Measurements from ENCODE around the gene PAN3.

PAN3 gene

DNA sequence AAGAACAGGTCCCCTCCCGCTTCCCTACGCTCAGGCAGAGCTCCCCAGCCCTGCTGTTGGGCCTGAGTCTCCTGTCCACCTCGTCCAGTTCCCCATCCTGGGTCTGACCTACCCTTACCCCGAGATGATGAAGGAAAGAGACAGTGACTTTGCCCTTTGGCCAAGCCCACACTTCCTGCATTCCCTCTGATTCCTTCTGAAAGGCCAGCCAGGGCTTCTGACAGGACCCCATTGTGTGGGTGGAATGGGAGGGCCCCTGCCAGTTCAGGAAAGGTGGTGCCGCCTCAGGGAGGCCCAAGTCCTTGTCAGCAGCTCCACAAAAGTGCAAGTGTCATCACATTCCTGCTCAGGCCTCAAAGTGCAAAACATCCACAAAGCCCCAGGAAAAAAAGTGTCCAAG, 177.8 kb downstream of the PAN3 start:
- ATAC-seq: no peak
- TF ChIP-seq ZNF565 (CRISPR knock-in tag; conservative IDR thresholded peaks at IDR 0.05; ENCODE audit: low read depth) (no peak), GLIS3 (CRISPR knock-in tag; IDR thresholded peaks at IDR 0.05) (no peak), ZNF70 (CRISPR knock-in tag; IDR thresholded peaks at IDR 0.05) (no peak), ISL1 (CRISPR knock-in tag; IDR thresholded peaks at IDR 0.05) (no peak), ZNF8 (CRISPR knock-in tag; IDR thresholded peaks at IDR 0.05) (no peak), PPARA (CRISPR knock-in tag; IDR thresholded peaks at IDR 0.05; ENCODE audit: borderline replicate concordance) (no peak), SNAI2 (CRISPR knock-in tag; IDR thresholded peaks at IDR 0.05) (no peak)
- TF ChIP-seq, protein P1, sequence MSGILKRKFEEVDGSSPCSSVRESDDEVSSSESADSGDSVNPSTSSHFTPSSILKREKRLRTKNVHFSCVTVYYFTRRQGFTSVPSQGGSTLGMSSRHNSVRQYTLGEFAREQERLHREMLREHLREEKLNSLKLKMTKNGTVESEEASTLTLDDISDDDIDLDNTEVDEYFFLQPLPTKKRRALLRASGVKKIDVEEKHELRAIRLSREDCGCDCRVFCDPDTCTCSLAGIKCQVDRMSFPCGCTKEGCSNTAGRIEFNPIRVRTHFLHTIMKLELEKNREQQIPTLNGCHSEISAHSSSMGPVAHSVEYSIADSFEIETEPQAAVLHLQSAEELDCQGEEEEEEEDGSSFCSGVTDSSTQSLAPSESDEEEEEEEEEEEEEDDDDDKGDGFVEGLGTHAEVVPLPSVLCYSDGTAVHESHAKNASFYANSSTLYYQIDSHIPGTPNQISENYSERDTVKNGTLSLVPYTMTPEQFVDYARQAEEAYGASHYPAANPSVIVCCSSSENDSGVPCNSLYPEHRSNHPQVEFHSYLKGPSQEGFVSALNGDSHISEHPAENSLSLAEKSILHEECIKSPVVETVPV (CRISPR knock-in tag; IDR thresholded peaks at IDR 0.05): no peak
- TF ChIP-seq, protein P2, sequence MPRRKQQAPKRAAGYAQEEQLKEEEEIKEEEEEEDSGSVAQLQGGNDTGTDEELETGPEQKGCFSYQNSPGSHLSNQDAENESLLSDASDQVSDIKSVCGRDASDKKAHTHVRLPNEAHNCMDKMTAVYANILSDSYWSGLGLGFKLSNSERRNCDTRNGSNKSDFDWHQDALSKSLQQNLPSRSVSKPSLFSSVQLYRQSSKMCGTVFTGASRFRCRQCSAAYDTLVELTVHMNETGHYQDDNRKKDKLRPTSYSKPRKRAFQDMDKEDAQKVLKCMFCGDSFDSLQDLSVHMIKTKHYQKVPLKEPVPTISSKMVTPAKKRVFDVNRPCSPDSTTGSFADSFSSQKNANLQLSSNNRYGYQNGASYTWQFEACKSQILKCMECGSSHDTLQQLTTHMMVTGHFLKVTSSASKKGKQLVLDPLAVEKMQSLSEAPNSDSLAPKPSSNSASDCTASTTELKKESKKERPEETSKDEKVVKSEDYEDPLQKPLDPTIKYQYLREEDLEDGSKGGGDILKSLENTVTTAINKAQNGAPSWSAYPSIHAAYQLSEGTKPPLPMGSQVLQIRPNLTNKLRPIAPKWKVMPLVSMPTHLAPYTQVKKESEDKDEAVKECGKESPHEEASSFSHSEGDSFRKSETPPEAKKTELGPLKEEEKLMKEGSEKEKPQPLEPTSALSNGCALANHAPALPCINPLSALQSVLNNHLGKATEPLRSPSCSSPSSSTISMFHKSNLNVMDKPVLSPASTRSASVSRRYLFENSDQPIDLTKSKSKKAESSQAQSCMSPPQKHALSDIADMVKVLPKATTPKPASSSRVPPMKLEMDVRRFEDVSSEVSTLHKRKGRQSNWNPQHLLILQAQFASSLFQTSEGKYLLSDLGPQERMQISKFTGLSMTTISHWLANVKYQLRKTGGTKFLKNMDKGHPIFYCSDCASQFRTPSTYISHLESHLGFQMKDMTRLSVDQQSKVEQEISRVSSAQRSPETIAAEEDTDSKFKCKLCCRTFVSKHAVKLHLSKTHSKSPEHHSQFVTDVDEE (CRISPR knock-in tag; IDR thresholded peaks at IDR 0.05): no peak

DNA sequence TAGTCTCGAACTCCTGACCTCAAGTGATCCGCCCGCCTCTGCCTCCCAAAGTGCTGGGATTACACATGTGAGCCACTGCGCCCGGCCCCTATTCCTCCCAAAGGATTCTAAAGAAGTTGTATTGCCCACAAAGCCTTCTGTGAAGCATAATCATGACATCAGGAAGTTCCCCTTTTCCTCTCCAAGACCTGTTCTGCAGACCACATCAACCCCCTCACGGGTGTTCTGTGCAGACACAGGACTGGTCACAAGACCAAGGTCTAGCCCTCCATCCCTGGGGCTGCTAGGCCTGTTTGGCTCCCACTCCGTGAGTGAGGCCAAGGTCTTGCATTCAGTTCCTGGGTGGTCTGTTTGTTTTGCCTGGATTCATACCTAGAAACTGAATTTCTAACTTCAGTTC, 178.5 kb downstream of the PAN3 start:
- no peak for ATAC-seq
- no peak for TF ChIP-seq TCF4 (CRISPR knock-in tag; IDR thresholded peaks at IDR 0.05; ENCODE audit: borderline replicate concordance)
- TF ChIP-seq ZFP3 (CRISPR knock-in tag; IDR thresholded peaks at IDR 0.05): no peak
- TF ChIP-seq, protein P2 (CRISPR knock-in tag; IDR thresholded peaks at IDR 0.05): no peak
- TF ChIP-seq ARNTL (CRISPR knock-in tag; IDR thresholded peaks at IDR 0.05; ENCODE audit: borderline replicate concordance, low read depth): no peak
- TF ChIP-seq PPARA (CRISPR knock-in tag; IDR thresholded peaks at IDR 0.05; ENCODE audit: borderline replicate concordance): no peak
- TF ChIP-seq ZNF8 (CRISPR knock-in tag; IDR thresholded peaks at IDR 0.05): no peak
- TF ChIP-seq, protein P3, sequence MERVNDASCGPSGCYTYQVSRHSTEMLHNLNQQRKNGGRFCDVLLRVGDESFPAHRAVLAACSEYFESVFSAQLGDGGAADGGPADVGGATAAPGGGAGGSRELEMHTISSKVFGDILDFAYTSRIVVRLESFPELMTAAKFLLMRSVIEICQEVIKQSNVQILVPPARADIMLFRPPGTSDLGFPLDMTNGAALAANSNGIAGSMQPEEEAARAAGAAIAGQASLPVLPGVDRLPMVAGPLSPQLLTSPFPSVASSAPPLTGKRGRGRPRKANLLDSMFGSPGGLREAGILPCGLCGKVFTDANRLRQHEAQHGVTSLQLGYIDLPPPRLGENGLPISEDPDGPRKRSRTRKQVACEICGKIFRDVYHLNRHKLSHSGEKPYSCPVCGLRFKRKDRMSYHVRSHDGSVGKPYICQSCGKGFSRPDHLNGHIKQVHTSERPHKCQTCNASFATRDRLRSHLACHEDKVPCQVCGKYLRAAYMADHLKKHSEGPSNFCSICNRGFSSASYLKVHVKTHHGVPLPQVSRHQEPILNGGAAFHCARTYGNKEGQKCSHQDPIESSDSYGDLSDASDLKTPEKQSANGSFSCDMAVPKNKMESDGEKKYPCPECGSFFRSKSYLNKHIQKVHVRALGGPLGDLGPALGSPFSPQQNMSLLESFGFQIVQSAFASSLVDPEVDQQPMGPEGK (CRISPR knock-in tag; IDR thresholded peaks at IDR 0.05; ENCODE audit: borderline replicate concordance): no peak
- TF ChIP-seq RARB (CRISPR knock-in tag; IDR thresholded peaks at IDR 0.05): no peak
- no peak for TF ChIP-seq ISL1 (CRISPR knock-in tag; IDR thresholded peaks at IDR 0.05)
- no peak for TF ChIP-seq BACH2 (CRISPR knock-in tag; IDR thresholded peaks at IDR 0.05; ENCODE audit: borderline replicate concordance)
- no peak for TF ChIP-seq ZNF70 (CRISPR knock-in tag; IDR thresholded peaks at IDR 0.05)
- TF ChIP-seq CSDC2 (CRISPR knock-in tag; IDR thresholded peaks at IDR 0.05): no peak
- TF ChIP-seq, protein P1 (CRISPR knock-in tag; IDR thresholded peaks at IDR 0.05): no peak
- TF ChIP-seq TOX (CRISPR knock-in tag; IDR thresholded peaks at IDR 0.05; ENCODE audit: borderline replicate concordance): no peak
- TF ChIP-seq GLIS3 (CRISPR knock-in tag; IDR thresholded peaks at IDR 0.05): no peak
- TF ChIP-seq, protein P4, sequence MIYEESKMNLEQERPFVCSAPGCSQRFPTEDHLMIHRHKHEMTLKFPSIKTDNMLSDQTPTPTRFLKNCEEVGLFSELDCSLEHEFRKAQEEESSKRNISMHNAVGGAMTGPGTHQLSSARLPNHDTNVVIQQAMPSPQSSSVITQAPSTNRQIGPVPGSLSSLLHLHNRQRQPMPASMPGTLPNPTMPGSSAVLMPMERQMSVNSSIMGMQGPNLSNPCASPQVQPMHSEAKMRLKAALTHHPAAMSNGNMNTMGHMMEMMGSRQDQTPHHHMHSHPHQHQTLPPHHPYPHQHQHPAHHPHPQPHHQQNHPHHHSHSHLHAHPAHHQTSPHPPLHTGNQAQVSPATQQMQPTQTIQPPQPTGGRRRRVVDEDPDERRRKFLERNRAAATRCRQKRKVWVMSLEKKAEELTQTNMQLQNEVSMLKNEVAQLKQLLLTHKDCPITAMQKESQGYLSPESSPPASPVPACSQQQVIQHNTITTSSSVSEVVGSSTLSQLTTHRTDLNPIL (CRISPR knock-in tag; IDR thresholded peaks at IDR 0.05; ENCODE audit: low read depth): no peak
- TF ChIP-seq ESRRG (CRISPR knock-in tag; IDR thresholded peaks at IDR 0.05): no peak
- TF ChIP-seq SNAI2 (CRISPR knock-in tag; IDR thresholded peaks at IDR 0.05): no peak

Data from SK-N-SH treated with all-trans-retinoic acid at 6 μM for 48 hours (cell line).